Choroid plexus epithelial cell (primary cell): Measurements from ENCODE around the gene SIGLEC8.
"Not testable (repeated sequence)": the region's sequence is repeated elsewhere in the genome, so short reads cannot be mapped to it uniquely, and the experiment has no call there.

ENCODE experiments used
- DNase-seq: peaks from one replicate; pipeline ENCODE4 v3.0.0-alpha.2; 2010; ENCODE audit warnings: low read depth
- H3K4me3 ChIP-seq: 2 replicates; pipeline ENCODE4 v1.5.1; 2011; ENCODE audit warnings: low read depth, mild to moderate bottlenecking, control low read depth, low read length, moderate library complexity
- CTCF ChIP-seq: conservative IDR thresholded peaks from 2 replicates; pipeline ENCODE4 v1.5.1; 2011; ENCODE audit warnings: low read depth, mild to moderate bottlenecking, control low read depth, inconsistent platforms, low read length, moderate library complexity

SIGLEC8 gene

GRCh38 chr19:51458051-51458645 is at the start of gene SIGLEC8:
TSS of gene SIGLEC8 (minus strand) at chr19:51458454. CDS start at chr19:51458387, 67 bp downstream.
- DNase-seq: no peak
- TF ChIP-seq CTCF: no peak
- no peak within 1 kb of the TSS for H3K4me3 ChIP-seq

DNA sequence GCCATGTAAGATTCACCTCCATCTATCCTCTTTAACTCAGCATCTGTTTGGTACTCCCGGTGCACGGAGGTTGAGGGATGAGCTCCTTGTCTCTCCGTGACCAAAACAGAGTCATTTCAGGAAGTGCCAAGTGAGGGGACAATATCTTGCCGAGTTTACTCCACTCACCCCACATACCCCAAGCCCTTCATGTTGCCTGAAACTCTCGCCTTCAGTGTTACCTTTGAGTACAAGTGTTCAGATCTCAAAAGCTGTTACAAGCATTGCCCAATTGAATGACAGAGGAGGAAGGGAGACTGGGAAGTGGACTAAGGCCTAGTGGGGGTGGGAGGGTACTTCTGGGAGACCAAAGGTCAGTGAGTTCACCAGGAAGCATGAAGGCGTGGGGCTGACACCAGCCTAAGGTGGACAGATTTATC is 49.4 kb upstream of the SIGLEC8 start:
- H3K4me3 ChIP-seq: no peak overlapping the region
- TF ChIP-seq CTCF: no peak
- DNase-seq: no peak

DNA sequence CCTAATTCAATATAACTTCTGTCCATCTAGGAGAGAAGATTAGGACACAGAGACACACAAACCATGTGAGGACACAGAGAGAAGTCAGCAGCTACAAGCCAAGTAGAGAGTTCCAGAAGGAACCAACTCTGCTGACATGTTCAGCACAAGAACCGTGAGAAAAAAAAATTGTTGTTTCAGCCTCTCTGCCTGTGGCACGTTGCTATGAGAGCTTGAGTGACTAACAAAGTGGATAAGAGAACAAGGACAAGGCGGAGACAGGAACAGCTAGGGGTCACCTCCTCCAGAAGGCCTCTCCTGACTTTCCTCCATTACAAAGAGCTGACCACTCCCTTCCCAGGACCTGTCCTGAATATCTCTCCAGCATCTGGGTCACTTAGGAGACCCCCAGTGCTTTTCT is 48.9 kb upstream of the SIGLEC8 start:
- no peak for DNase-seq
- no peak overlapping the region for H3K4me3 ChIP-seq
- no peak for TF ChIP-seq CTCF

DNA sequence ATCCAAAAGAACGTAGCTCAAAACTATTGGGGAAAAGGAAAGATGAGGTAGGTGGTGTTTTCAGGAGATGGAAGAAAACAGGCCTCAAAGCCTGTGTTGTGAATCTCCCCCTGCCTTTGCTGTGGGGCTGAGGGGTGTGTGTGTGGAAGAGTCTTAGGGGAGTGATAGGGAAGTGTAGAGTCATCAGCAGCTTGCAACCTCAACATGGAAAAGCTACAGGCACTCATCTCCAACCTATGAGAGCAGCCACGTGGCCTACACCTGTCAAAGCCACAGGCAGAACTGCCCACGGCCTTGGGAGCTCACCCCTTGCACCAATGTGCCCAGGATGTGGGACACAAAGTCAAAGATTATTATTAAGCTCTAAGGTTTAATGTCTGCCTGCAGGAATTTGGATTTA is 47.6 kb upstream of the SIGLEC8 start:
- no peak for DNase-seq
- H3K4me3 ChIP-seq: no peak overlapping the region
- TF ChIP-seq CTCF: no peak

- no peak for TF ChIP-seq CTCF
- H3K4me3 ChIP-seq: no peak overlapping the region
- DNase-seq: no peak
Measured at GRCh38 chr19:51503896-51504295, 45.6 kb upstream of the SIGLEC8 start.

DNA sequence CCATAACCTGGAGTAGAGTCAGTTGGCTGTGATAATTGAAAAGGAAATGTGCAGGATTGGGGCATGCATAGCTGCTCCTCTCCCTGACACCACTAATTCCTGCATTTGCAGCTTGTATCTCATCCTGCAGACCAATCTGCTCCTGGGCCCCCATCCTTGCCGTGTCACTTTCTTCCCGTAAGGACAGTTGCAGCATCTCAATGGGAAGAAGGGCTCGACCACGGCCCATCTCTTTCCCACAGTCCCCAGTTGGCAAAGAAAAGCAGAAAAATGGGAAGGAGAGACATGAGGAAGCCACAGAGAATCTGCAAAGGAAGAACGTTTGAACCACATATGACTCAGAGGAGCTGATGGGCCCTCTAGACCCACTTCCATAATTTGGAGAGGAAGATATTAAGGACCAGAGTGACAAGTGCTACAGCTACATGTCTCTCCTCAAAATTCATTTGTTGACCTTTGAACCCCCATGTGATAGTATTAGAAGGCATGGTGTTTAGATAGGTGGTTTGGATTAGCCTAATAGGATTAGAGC is 45.1 kb upstream of the SIGLEC8 start:
- no peak for DNase-seq
- H3K4me3 ChIP-seq: no peak overlapping the region
- TF ChIP-seq CTCF: no peak

- H3K4me3 ChIP-seq: no peak within 1 kb of the TSS
- no peak for DNase-seq
- TF ChIP-seq CTCF: no peak
Measured at GRCh38 chr19:51501594-51502263, 43.5 kb upstream of the SIGLEC8 start, which contains the start of gene SIGLEC12. TSS of gene SIGLEC12 (minus strand) at chr19:51501800. CDS start at chr19:51501733, 67 bp downstream.

DNA sequence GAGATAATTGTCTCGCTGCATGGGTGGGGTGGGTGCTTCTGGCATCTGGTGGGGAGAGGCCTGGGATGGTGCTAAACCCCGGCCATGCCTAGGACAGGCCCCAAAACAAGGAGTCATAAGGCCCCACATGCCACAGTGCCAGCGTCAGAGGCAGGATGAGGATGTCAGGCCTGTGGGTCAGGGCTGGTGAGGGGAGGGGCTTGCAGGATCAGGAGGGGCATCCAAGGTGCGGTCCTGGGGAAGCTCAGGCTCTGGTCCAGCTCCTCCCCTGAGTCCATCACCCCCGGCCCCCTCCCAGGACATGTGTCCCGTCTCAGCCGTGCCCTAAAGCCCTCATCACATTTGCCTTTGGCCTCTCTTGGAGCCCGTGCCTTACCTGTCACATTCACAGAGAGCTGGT is 42.7 kb upstream of the SIGLEC8 start:
- DNase-seq, H3K4me3 ChIP-seq: not testable (repeated sequence)
